HEK293 (cell line): Measurements from ENCODE around the gene EIF1AD.
A peak's percentile ranks its signal among the peaks of the same experiment; 100 is the strongest.
"Not testable (repeated sequence)": the region's sequence is repeated elsewhere in the genome, so short reads cannot be mapped to it uniquely, and the experiment has no call there.

Experiments
- CTCF ChIA-PET: fragments of 350-600 bp; formaldehyde crosslinking; extraction: SDS; loops from one replicate; lab custom pipeline; 2021; ENCODE audit warnings: antibody characterized with exemption; lab: Yijun Ruan, JAX
- POLR2A ChIA-PET: fragments of 300-600 bp; formaldehyde crosslinking; extraction: SDS; loops from one replicate; lab custom pipeline; 2020; ENCODE audit warnings: antibody characterized with exemption, inconsistent platforms; lab: Yijun Ruan, JAX
- H3K27ac ChIP-seq: fragments of 200-500 bp; sonication (Bioruptor generic); 2 replicates; pipeline ENCODE4 v1.5.1; 2014; ENCODE audit warnings: low read depth, low read length, control low read depth, inconsistent platforms; ENCODE audit errors: extremely low read depth
- H3K36me3 ChIP-seq, 2 experiments: fragments of 200-500 bp in 1 of 2; sonication (Bioruptor generic) in 1 of 2; 1 replicate in 1 of 2; 2 replicates in 1 of 2; pipeline ENCODE4 v1.5.1; 2014 to 2017; ENCODE audit warnings: inconsistent platforms in 2 of 2, low read length in 2 of 2; ENCODE audit not compliant: control insufficient read depth in 2 of 2, insufficient read depth in 1 of 2
- H3K4me1 ChIP-seq: fragments of 200-500 bp; sonication (Bioruptor generic); 2 replicates; pipeline ENCODE4 v1.5.1; 2014; ENCODE audit warnings: mild to moderate bottlenecking, low read length, inconsistent platforms; ENCODE audit not compliant: control insufficient read depth, insufficient read depth
- H3K4me3 ChIP-seq: 2 replicates; pipeline ENCODE4 v1.5.1; 2011; ENCODE audit warnings: low read depth, mild to moderate bottlenecking, control low read depth, low read length, moderate library complexity
- H3K9me3 ChIP-seq: fragments of 200-500 bp; sonication (Bioruptor generic); 2 replicates; pipeline ENCODE4 v1.5.1; 2014; ENCODE audit warnings: low read depth, low read length, inconsistent platforms; ENCODE audit not compliant: control insufficient read depth, insufficient read depth
- BCL6B ChIP-seq: fragments of 450-650 bp; formaldehyde crosslinking; IDR thresholded peaks from 2 replicates; pipeline ENCODE4 v1.5.1; 2017; ENCODE audit warnings: missing biosample characterization, missing genetic modification characterization
- OVOL3 ChIP-seq: fragments of 450-650 bp; formaldehyde crosslinking; IDR thresholded peaks from 2 replicates; pipeline ENCODE4 v1.5.1; 2016; ENCODE audit warnings: missing biosample characterization, missing genetic modification characterization
- PRDM1 ChIP-seq: fragments of 450-650 bp; formaldehyde crosslinking; IDR thresholded peaks from 2 replicates; pipeline ENCODE4; 2016; ENCODE audit warnings: missing biosample characterization, missing genetic modification characterization
- REST ChIP-seq: fragments of 450-650 bp; formaldehyde crosslinking; IDR thresholded peaks from 2 replicates; pipeline ENCODE4 v1.5.1; 2016; ENCODE audit warnings: missing biosample characterization, missing genetic modification characterization
- SCRT1 ChIP-seq: fragments of 450-650 bp; formaldehyde crosslinking; IDR thresholded peaks from 2 replicates; pipeline ENCODE4 v1.5.1; 2016; ENCODE audit warnings: missing biosample characterization, missing genetic modification characterization, borderline replicate concordance
- SCRT2 ChIP-seq: fragments of 450-650 bp; formaldehyde crosslinking; IDR thresholded peaks from 2 replicates; pipeline ENCODE4 v1.5.1; 2016; ENCODE audit warnings: missing biosample characterization, missing genetic modification characterization
- ZFHX2 ChIP-seq: fragments of 450-650 bp; formaldehyde crosslinking; conservative IDR thresholded peaks from 2 replicates; pipeline ENCODE4 v1.5.1; 2016; ENCODE audit warnings: missing biosample characterization, missing genetic modification characterization
- ZNF146 ChIP-seq: fragments of 450-650 bp; formaldehyde crosslinking; IDR thresholded peaks from 2 replicates; pipeline ENCODE4 v1.5.1; 2016; ENCODE audit warnings: missing biosample characterization, missing genetic modification characterization
- ZNF350 ChIP-seq: fragments of 450-650 bp; formaldehyde crosslinking; IDR thresholded peaks from 2 replicates; pipeline ENCODE4 v1.5.0; 2017; ENCODE audit warnings: missing biosample characterization, mild to moderate bottlenecking, missing genetic modification characterization
- ZNF560 ChIP-seq: fragments of 450-650 bp; formaldehyde crosslinking; IDR thresholded peaks from 2 replicates; pipeline ENCODE4 v1.5.1; 2017; ENCODE audit warnings: missing biosample characterization, missing genetic modification characterization, borderline replicate concordance
- ZNF658 ChIP-seq: fragments of 450-650 bp; formaldehyde crosslinking; IDR thresholded peaks from 2 replicates; pipeline ENCODE4; 2016; ENCODE audit warnings: missing biosample characterization, missing genetic modification characterization
- ZSCAN30 ChIP-seq: fragments of 450-650 bp; IDR thresholded peaks from 2 replicates; pipeline ENCODE4 v1.5.1; 2018; ENCODE audit warnings: missing biosample characterization, mild to moderate bottlenecking, missing genetic modification characterization, moderate library complexity
- TF ChIP-seq, protein P1 (sequence below): fragments of 450-650 bp; formaldehyde crosslinking; IDR thresholded peaks from 2 replicates; pipeline ENCODE4 v1.5.1; 2017; ENCODE audit warnings: missing biosample characterization, missing genetic modification characterization

Gene EIF1AD

GRCh38 chr11:66011785-66012303 is 9.9 kb upstream of the EIF1AD start, which contains the start of gene CST6:
TSS of gene CST6 (plus strand) at chr11:66012008. CDS start at chr11:66012045, 37 bp downstream.
- Histone ChIP-seq H3K4me1 (no peaks in the 10 kb centered on the region), H3K36me3 (no peaks in the 10 kb centered on the region), H3K4me3 (no peak within 1 kb of the TSS), H3K9me3 (no peaks in the 10 kb centered on the region), H3K27ac (no peak within 1 kb of the TSS)
- CTCF ChIA-PET, result interaction anchor here (1.5 to 3.1 kb wide), 2 partner anchors 10 to 33 kb away, joined by 4 to 15 read pairs; no protein-coding TSS in a partner anchor
- TF ChIP-seq OVOL3 (tag by site-specific recombination), result no peak
- TF ChIP-seq, protein P1, sequence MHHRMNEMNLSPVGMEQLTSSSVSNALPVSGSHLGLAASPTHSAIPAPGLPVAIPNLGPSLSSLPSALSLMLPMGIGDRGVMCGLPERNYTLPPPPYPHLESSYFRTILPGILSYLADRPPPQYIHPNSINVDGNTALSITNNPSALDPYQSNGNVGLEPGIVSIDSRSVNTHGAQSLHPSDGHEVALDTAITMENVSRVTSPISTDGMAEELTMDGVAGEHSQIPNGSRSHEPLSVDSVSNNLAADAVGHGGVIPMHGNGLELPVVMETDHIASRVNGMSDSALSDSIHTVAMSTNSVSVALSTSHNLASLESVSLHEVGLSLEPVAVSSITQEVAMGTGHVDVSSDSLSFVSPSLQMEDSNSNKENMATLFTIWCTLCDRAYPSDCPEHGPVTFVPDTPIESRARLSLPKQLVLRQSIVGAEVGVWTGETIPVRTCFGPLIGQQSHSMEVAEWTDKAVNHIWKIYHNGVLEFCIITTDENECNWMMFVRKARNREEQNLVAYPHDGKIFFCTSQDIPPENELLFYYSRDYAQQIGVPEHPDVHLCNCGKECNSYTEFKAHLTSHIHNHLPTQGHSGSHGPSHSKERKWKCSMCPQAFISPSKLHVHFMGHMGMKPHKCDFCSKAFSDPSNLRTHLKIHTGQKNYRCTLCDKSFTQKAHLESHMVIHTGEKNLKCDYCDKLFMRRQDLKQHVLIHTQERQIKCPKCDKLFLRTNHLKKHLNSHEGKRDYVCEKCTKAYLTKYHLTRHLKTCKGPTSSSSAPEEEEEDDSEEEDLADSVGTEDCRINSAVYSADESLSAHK (tag by site-specific recombination), result no peak
- no peak for TF ChIP-seq ZNF658
- no peak for TF ChIP-seq ZNF350
- no peak for TF ChIP-seq PRDM1 (tag by site-specific recombination)
- TF ChIP-seq ZFHX2 (tag by site-specific recombination), result no peak
- TF ChIP-seq ZNF560 (tag by site-specific recombination), result no peak
- TF ChIP-seq ZNF146 (tag by site-specific recombination), result no peak
- TF ChIP-seq BCL6B (tag by site-specific recombination), result no peak
- POLR2A ChIA-PET, result interaction anchor here (0.6 to 1.4 kb wide), 4 partner anchors 10 to 471 kb away, joined by 3 to 5 read pairs (median 3); partner anchors contain the start of genes BANF1, EIF1AD and FIBP

DNA sequence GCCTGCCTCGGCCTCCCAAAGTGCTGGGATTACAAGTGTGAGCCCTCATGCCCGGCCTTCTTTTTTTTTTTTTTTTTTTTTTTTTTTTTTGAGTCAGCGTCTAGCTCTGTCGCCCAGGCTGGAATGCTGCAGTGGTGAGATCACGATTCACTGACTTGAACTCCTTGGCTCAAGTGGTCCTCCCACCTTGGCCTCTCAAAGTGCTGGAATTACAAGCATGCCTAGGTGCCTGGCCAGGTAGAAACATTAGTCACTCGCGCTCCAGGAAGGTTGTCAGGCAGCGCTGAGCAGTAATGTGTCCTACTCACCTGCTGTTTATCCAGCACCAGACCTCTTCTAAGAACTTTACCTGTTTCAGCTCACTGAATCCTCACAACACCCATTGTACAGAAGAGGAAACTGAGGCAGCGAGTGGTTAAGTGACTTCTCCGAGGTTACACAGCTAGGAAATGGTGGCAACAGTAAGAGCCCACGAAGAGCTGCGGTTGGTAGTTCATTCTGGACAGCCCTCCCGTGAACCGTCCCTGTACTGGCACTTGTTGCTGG is 9.4 kb upstream of the EIF1AD start:
- Histone ChIP-seq H3K4me1 (no peaks in the 10 kb centered on the region), H3K9me3 (no peaks in the 10 kb centered on the region), H3K27ac (no peak overlapping the region), H3K36me3 (peaks cover 0 to under 1% of the 10 kb centered on the region in 2 experiments; a peak in 1 of 3 replicates), H3K4me3 (no peak overlapping the region)
- ChIA-PET POLR2A (interaction anchor here (0.6 to 1.4 kb wide), 4 partner anchors 9 to 471 kb away, joined by 3 to 5 read pairs (median 3); partner anchors contain the start of genes BANF1, EIF1AD and FIBP), CTCF (interaction anchor here (0.7 to 3.1 kb wide), 4 partner anchors 11 to 375 kb away, joined by 3 to 15 read pairs (median 4); no protein-coding TSS in a partner anchor)
- no peak for TF ChIP-seq REST (tag by site-specific recombination)
- peak; percentile 31; the same call in 1 of the 2 replicates for TF ChIP-seq SCRT2 (tag by site-specific recombination)
- TF ChIP-seq SCRT1 (tag by site-specific recombination), result 0 out of 2 replicates have a peak, but pooled peaks have one; percentile 12
- no peak for TF ChIP-seq ZSCAN30

DNA sequence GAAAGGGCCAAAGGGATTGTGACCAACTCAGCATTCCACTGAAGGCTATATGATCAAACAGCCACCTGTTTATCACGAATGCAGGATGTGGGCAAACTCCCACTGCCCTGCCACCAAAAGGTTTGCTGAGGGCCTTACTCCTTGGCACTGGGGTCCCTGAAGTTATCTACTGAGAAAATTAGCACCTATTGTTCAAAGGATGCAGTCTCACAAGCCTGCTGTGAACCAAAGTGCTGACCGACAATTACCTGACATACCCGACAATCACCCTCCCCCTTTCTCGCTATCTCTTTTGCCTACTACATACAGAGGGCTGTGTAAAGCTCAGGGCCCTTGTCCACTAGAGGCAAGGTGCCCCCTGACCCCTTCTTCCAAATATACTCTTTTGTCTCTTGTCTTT is 8.1 kb upstream of the EIF1AD start:
- H3K4me1 ChIP-seq, POLR2A ChIA-PET, H3K27ac ChIP-seq, H3K9me3 ChIP-seq, H3K4me3 ChIP-seq: not testable (repeated sequence)
- CTCF ChIA-PET, result interaction anchor here (3.1 kb wide), 1 partner anchor 12 kb away, joined by 15 read pairs; no protein-coding TSS in a partner anchor
- peaks cover 0 to 14% of the 10 kb centered on the region in 2 experiments; a peak in 1 of 3 replicates for H3K36me3 ChIP-seq
